Fibroblast of peridontal ligament (primary cell): ENCODE data around the gene CEACAM1.
"Not testable (repeated sequence)": the region's sequence is repeated elsewhere in the genome, so short reads cannot be mapped to it uniquely, and the experiment has no call there.

ENCODE experiments used
- DNase-seq: peaks from one replicate; pipeline ENCODE4 v3.0.0-alpha.2; 2010; ENCODE audit errors: extremely low read depth

CEACAM1 gene

GRCh38 chr19:42548552-42548951, 20.3 kb upstream of the CEACAM1 start:
- DNase-seq: no peak

GRCh38 chr19:42547929-42548328, 19.6 kb upstream of the CEACAM1 start:
- DNase-seq: no peak

- no peak for DNase-seq
Measured at GRCh38 chr19:42546831-42547500, 18.7 kb upstream of the CEACAM1 start.

- DNase-seq: no peak
Measured at GRCh38 chr19:42544146-42544545, 15.9 kb upstream of the CEACAM1 start.

GRCh38 chr19:42542791-42543190, 14.5 kb upstream of the CEACAM1 start:
- no peak for DNase-seq

GRCh38 chr19:42540071-42540553, 11.8 kb upstream of the CEACAM1 start:
- DNase-seq: peak; percentile 2

GRCh38 chr19:42538841-42539709, 10.8 kb upstream of the CEACAM1 start:
- no peak for DNase-seq

- not testable (repeated sequence) for DNase-seq
Measured at GRCh38 chr19:42535276-42535675, 7.0 kb upstream of the CEACAM1 start.

GRCh38 chr19:42534391-42534790, 6.1 kb upstream of the CEACAM1 start:
- no peak for DNase-seq

- DNase-seq: no peak
Measured at GRCh38 chr19:42532891-42533290, 4.6 kb upstream of the CEACAM1 start.

GRCh38 chr19:42531313-42531712, 3.0 kb upstream of the CEACAM1 start:
- DNase-seq: no peak

- peak; percentile 36 for DNase-seq
Measured at GRCh38 chr19:42529248-42529764, 1.0 kb upstream of the CEACAM1 start.

GRCh38 chr19:42524943-42525342, 3.3 kb downstream of the CEACAM1 start:
- no peak for DNase-seq

GRCh38 chr19:42524250-42524649, 4.0 kb downstream of the CEACAM1 start:
- no peak for DNase-seq

- DNase-seq: not testable (repeated sequence)
Measured at GRCh38 chr19:42522262-42522661, 6.0 kb downstream of the CEACAM1 start.

GRCh38 chr19:42521346-42522030, 6.8 kb downstream of the CEACAM1 start:
- DNase-seq: no peak

- DNase-seq: no peak
Measured at GRCh38 chr19:42519108-42519507, 9.2 kb downstream of the CEACAM1 start.

GRCh38 chr19:42516771-42517170, 11.5 kb downstream of the CEACAM1 start:
- DNase-seq: no peak

- DNase-seq: no peak
Measured at GRCh38 chr19:42515241-42515832, 12.9 kb downstream of the CEACAM1 start.

- no peak for DNase-seq
Measured at GRCh38 chr19:42514449-42514848, 13.8 kb downstream of the CEACAM1 start.

GRCh38 chr19:42512743-42513304, 15.5 kb downstream of the CEACAM1 start:
- DNase-seq: no peak
